Measurements from ENCODE around the gene TMSB4Y. TPM values are rescaled to one million over a fixed set of nuclear protein-coding genes. Genes with fewer than 3 reads are reported as not detected.

Gene TMSB4Y
- total RNA-seq, result 1.3 TPM in 2 replicates

- Mint-ChIP-seq H3K27me3 (ENCODE audit: low read depth) (peaks cover under 1% of the 10 kb centered on the region), H3K4me3 (ENCODE audit: low read depth) (peak within 1 kb of the TSS; percentile 88), H3K36me3 (ENCODE audit: low read depth) (no peaks in the 10 kb centered on the region), H3K9me3 (no peaks in the 10 kb centered on the region), H3K4me1 (ENCODE audit: low read depth) (peaks cover 12% of the 10 kb centered on the region), H3K27ac (peak within 1 kb of the TSS; percentile 95)
- peak; percentile 74 for DNase-seq (ENCODE audit: low spot score)
- intact Hi-C loops (cut with micrococcal nuclease), result loop anchor here (2.0 to 10.0 kb wide), 4 partner anchors 226 to 799 kb away; partner anchors contain the start of gene DDX3Y
Observed at GRCh38 chrY:13703568-13703968, at the start of gene TMSB4Y. Gene TMSB4Y (plus strand): TSS chrY:13703899.

DNA sequence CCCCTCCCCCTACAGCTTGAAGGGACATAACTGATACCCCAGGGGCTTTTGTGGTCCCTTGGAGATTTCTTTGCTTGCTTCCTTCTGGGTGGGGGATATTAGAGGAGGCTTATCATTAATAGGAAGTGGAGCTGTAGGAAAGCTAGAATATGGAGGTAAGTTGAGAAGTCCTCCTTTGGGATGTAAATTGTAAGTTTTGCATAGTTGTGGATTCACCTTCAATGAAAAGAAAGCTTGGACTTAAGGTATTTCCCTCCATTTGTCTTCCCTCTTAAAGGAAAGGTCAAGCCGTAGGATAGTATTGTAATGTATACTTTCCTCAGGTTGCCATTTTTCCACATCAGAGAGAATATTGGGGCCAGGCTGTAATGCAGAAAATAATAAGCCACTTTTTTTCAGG, 39.5 kb upstream of the TMSB4Y start:
- Mint-ChIP-seq H3K36me3 (ENCODE audit: low read depth) (no peaks in the 10 kb centered on the region), H3K9me3 (no peaks in the 10 kb centered on the region), H3K27ac (no peak overlapping the region), H3K4me3 (ENCODE audit: low read depth) (no peak overlapping the region), H3K27me3 (ENCODE audit: low read depth) (no peaks in the 10 kb centered on the region), H3K4me1 (ENCODE audit: low read depth) (no peaks in the 10 kb centered on the region)
- DNase-seq (ENCODE audit: low spot score), result no peak
- intact Hi-C loops (cut with micrococcal nuclease), result no loop called here

- Mint-ChIP-seq H3K27ac (no peak overlapping the region), H3K4me3 (ENCODE audit: low read depth) (no peak overlapping the region), H3K4me1 (ENCODE audit: low read depth) (no peaks in the 10 kb centered on the region), H3K27me3 (ENCODE audit: low read depth) (no peaks in the 10 kb centered on the region), H3K36me3 (ENCODE audit: low read depth) (no peaks in the 10 kb centered on the region), H3K9me3 (peaks cover 25% of the 10 kb centered on the region)
- DNase-seq (ENCODE audit: low spot score), result no peak
- intact Hi-C loops (cut with micrococcal nuclease), result no loop called here
Observed at GRCh38 chrY:13671122-13671521, 32.6 kb upstream of the TMSB4Y start.

DNA sequence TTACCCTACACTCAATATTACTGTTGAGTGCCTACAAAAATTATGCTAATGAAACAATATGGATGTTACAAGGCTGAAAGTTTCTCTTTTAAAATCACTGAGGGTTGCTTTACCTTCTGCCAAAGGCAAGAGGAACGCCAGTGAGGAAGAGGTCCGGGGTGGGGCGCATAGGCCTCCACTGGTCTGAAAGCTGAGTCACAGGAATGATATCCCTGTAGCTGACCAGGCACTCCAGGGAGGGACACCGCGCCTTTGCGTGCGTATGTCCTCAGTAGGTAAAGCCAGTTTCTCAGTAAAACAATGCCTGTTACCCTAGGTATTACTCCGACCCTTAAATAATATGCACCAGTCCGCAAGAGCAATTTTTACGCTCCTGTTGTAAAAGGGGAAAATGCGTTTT, 1.4 kb upstream of the TMSB4Y start:
- Mint-ChIP-seq H3K27me3 (ENCODE audit: low read depth) (peaks cover 1% of the 10 kb centered on the region), H3K4me1 (ENCODE audit: low read depth) (peaks cover 10% of the 10 kb centered on the region), H3K4me3 (ENCODE audit: low read depth) (no peak overlapping the region), H3K9me3 (no peaks in the 10 kb centered on the region), H3K36me3 (ENCODE audit: low read depth) (no peaks in the 10 kb centered on the region), H3K27ac (no peak overlapping the region)
- intact Hi-C loops (cut with micrococcal nuclease), result loop anchor here (2.0 to 10.0 kb wide), 4 partner anchors 225 to 797 kb away; partner anchors contain the start of gene DDX3Y
- no peak for DNase-seq (ENCODE audit: low spot score)

DNA sequence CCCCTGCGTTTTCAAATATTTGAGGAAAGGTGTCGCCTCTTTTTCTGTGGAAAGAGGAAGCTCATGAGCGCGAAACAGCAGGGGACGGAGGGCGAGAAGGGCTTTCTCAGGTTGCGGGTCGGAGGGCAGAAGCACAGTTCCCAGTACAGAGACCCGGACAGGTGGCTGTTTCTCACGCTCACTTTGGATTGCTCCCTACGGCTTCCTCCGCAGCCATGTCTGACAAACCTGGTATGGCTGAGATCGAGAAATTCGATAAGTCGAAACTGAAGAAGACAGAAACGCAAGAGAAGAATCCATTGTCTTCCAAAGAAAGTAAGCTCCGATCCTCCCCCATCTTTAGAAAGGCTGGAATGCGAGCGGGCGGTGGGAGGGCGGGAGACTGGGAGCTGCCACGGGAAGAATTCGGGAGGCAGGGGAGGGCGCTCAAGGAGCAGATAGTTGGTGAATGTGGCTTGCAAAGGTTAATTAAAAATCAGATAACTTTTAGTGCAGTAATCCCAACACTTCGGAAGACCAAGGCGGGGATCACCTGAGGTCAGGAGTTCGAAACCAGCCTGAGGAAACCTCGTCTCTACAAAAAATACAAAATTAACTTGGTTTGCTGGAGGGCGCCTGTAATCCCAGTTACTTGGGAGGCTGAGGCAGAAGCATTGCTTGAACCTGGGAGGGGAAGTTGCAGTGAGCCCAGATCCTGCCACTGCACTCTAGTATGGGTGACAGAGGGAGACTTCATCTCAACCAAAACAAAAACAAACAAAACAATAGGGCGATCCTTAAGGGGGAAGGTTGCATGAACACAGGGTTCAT, 627 bp downstream of the TMSB4Y start:
- Mint-ChIP-seq H3K27ac (peak overlapping the region; percentile 95), H3K9me3 (no peaks in the 10 kb centered on the region), H3K36me3 (ENCODE audit: low read depth) (no peaks in the 10 kb centered on the region), H3K4me3 (ENCODE audit: low read depth) (peak overlapping the region; percentile 88), H3K4me1 (ENCODE audit: low read depth) (peaks cover 12% of the 10 kb centered on the region), H3K27me3 (ENCODE audit: low read depth) (no peaks in the 10 kb centered on the region)
- peak; percentile 10 for DNase-seq (ENCODE audit: low spot score)
- intact Hi-C loops (cut with micrococcal nuclease), result loop anchor here (5.0 to 10.0 kb wide), 3 partner anchors 227 to 800 kb away; partner anchors contain the start of gene DDX3Y

- H3K36me3 Mint-ChIP-seq (ENCODE audit: low read depth), result no peaks in the 10 kb centered on the region
- no peak for DNase-seq (ENCODE audit: low spot score)
- intact Hi-C loops (cut with micrococcal nuclease), result loop anchor here (10.0 kb wide), 2 partner anchors 270 to 800 kb away; partner anchors contain the start of gene DDX3Y
- no peaks in the 10 kb centered on the region for H3K9me3 Mint-ChIP-seq
- H3K4me1 Mint-ChIP-seq (ENCODE audit: low read depth), result peaks cover 12% of the 10 kb centered on the region
- peak overlapping the region; percentile 56 for H3K27ac Mint-ChIP-seq
- no peaks in the 10 kb centered on the region for H3K27me3 Mint-ChIP-seq (ENCODE audit: low read depth)
- H3K4me3 Mint-ChIP-seq (ENCODE audit: low read depth), result peak overlapping the region; percentile 88
Observed at GRCh38 chrY:13705197-13705596, 1.5 kb downstream of the TMSB4Y start.

DNA sequence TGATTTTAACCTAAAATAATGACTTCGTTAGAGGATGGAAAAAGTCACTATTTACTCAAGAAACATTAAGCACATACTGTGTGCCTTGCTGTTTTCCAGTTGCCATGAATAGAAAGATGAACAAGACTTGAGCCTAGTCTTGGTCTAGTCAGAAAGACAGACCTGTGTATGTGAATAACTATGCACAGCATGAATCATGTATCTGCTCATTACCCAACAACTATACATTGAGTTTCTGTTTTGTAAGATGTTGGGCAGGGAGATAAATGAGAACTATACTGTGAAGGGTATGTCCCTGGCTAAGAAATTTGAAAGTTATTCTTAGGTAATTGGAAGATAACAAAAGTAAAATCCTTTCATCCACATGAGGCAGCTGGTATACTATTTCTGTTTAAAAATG, 4.3 kb downstream of the TMSB4Y start:
- no peaks in the 10 kb centered on the region for H3K27me3 Mint-ChIP-seq (ENCODE audit: low read depth)
- no peak overlapping the region for H3K27ac Mint-ChIP-seq
- no peaks in the 10 kb centered on the region for H3K36me3 Mint-ChIP-seq (ENCODE audit: low read depth)
- H3K9me3 Mint-ChIP-seq, result no peaks in the 10 kb centered on the region
- intact Hi-C loops (cut with micrococcal nuclease), result loop anchor here (10.0 kb wide), 2 partner anchors 273 to 803 kb away; partner anchors contain the start of gene DDX3Y
- DNase-seq (ENCODE audit: low spot score), result no peak
- H3K4me3 Mint-ChIP-seq (ENCODE audit: low read depth), result no peak overlapping the region
- H3K4me1 Mint-ChIP-seq (ENCODE audit: low read depth), result peaks cover 12% of the 10 kb centered on the region

DNA sequence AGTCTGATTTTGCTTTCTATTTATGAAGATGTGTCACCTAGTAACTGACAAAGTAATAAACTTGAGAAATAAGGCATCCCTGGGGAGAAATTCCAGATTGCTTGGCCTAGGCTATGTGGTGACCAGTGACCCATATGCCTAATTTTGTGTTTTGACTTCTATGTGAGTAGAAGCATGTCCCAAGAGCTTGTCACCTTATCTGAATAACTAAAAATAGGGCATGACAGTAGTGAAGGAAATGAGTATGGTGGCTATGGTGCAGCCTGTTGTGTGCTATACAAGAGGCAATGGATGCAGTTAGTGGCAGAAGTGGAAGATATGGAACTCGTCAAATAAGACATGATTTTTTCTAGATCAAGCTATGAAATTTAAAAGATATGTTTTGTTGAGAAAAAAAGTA, 15.3 kb downstream of the TMSB4Y start:
- intact Hi-C loops (cut with micrococcal nuclease), result no loop called here
- Mint-ChIP-seq H3K4me1 (ENCODE audit: low read depth) (no peaks in the 10 kb centered on the region), H3K27me3 (ENCODE audit: low read depth) (no peaks in the 10 kb centered on the region), H3K9me3 (peaks cover 9% of the 10 kb centered on the region), H3K4me3 (ENCODE audit: low read depth) (no peak overlapping the region), H3K27ac (no peak overlapping the region), H3K36me3 (ENCODE audit: low read depth) (no peaks in the 10 kb centered on the region)
- DNase-seq (ENCODE audit: low spot score), result no peak

- DNase-seq (ENCODE audit: low spot score), result no peak
Observed at GRCh38 chrY:13729517-13729916, 25.8 kb downstream of the TMSB4Y start.

GRCh38 chrY:13738618-13739017, 34.9 kb downstream of the TMSB4Y start:
- Mint-ChIP-seq H3K4me3 (ENCODE audit: low read depth) (no peak overlapping the region), H3K27ac (no peak overlapping the region), H3K27me3 (ENCODE audit: low read depth) (no peaks in the 10 kb centered on the region), H3K9me3 (no peaks in the 10 kb centered on the region), H3K4me1 (ENCODE audit: low read depth) (no peaks in the 10 kb centered on the region), H3K36me3 (ENCODE audit: low read depth) (no peaks in the 10 kb centered on the region)
- peak; percentile 10 for DNase-seq (ENCODE audit: low spot score)
- intact Hi-C loops (cut with micrococcal nuclease), result loop anchor here (5.0 kb wide), 1 partner anchor 114 kb away; no protein-coding TSS in a partner anchor

More at GRCh38 chrY:13729517-13729916, 25.8 kb downstream of the TMSB4Y start:
- Mint-ChIP-seq H3K4me1 (ENCODE audit: low read depth) (no peaks in the 10 kb centered on the region), H3K27ac (no peak overlapping the region), H3K4me3 (ENCODE audit: low read depth) (no peak overlapping the region), H3K9me3 (peaks cover 4% of the 10 kb centered on the region), H3K36me3 (ENCODE audit: low read depth) (no peaks in the 10 kb centered on the region), H3K27me3 (ENCODE audit: low read depth) (no peaks in the 10 kb centered on the region)
- intact Hi-C loops (cut with micrococcal nuclease), result loop anchor here (1.0 kb wide), 1 partner anchor 293 kb away; no protein-coding TSS in a partner anchor

- peaks cover 14% of the 10 kb centered on the region for H3K4me1 Mint-ChIP-seq (ENCODE audit: low read depth)
- DNase-seq (ENCODE audit: low spot score), result peak; percentile 29
- H3K4me3 Mint-ChIP-seq (ENCODE audit: low read depth), result peak overlapping the region; percentile 85
- intact Hi-C loops (cut with micrococcal nuclease), result loop anchor here (5.0 kb wide), 1 partner anchor 46 kb away; no protein-coding TSS in a partner anchor
- peaks cover 2% of the 10 kb centered on the region for H3K27me3 Mint-ChIP-seq (ENCODE audit: low read depth)
- no peaks in the 10 kb centered on the region for H3K36me3 Mint-ChIP-seq (ENCODE audit: low read depth)
- H3K27ac Mint-ChIP-seq, result peak overlapping the region; percentile 83
- H3K9me3 Mint-ChIP-seq, result no peaks in the 10 kb centered on the region
Observed at GRCh38 chrY:13751289-13752071, 47.8 kb downstream of the TMSB4Y start.

DNA sequence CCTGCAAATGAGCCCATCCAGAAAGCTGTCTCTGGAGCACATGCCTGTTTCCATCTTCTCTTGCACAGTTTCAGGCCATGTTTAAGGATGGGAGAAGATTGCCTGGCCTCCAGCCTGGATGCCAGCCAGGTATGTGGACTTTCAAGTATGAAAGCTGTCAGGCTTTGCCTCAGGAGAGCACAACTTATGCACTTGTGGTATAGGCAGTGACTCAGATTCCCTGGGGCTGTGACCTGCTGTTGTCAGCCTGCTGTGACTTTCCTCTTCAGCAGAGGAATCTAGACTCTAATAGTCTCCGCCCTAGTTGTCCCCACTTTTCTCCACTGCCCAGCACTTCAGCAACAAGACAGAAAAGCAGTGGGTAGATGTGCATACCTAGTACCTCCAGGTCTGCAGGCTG, 51.0 kb downstream of the TMSB4Y start:
- no peaks in the 10 kb centered on the region for H3K36me3 Mint-ChIP-seq (ENCODE audit: low read depth)
- H3K9me3 Mint-ChIP-seq, result no peaks in the 10 kb centered on the region
- no peak overlapping the region for H3K27ac Mint-ChIP-seq
- no peaks in the 10 kb centered on the region for H3K27me3 Mint-ChIP-seq (ENCODE audit: low read depth)
- intact Hi-C loops (cut with micrococcal nuclease), result loop anchor here (5.0 kb wide), 1 partner anchor 43 kb away; no protein-coding TSS in a partner anchor
- H3K4me3 Mint-ChIP-seq (ENCODE audit: low read depth), result no peak overlapping the region
- peaks cover 14% of the 10 kb centered on the region for H3K4me1 Mint-ChIP-seq (ENCODE audit: low read depth)
- no peak for DNase-seq (ENCODE audit: low spot score)
